Measurements from ENCODE around the gene NUP93. TPM values are rescaled to one million over a fixed set of nuclear protein-coding genes. Genes with fewer than 3 reads are reported as not detected.
"Not testable (repeated sequence)": the region's sequence is repeated elsewhere in the genome, so short reads cannot be mapped to it uniquely, and the experiment has no call there.

NUP93 gene
- total and polyA plus RNA-seq, 11 donors, result 21.8 to 49.0 (median 27.8) TPM

DNA sequence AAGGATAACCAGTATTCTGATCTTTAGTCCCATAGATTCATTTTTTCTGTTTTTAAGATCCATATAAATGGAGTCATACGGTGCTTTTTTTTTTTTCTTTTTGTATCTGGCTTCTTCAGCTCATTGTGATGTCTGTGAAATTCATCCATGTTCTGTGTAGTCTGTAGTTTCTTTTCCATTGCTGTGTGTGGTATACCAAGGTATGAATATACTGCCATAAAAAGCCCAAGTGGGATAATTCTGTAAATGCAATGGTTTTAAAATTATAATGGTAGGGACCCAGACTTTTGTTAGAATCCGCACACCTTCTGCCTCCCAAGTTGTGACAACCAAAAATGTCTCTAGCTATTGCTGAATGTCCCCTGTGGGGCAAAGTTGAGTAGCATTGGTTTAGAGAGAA, 7.6 kb downstream of the NUP93 start:
- no peak for DNase-seq
- WGBS, 4 donors, result 90 to 98% (median 94%) methylated on average over 2 of the region's 2 CpGs
- Histone ChIP-seq H3K27ac (no peak overlapping the region), H3K36me3 (no peaks in the 10 kb centered on the region), H3K27me3 (no peaks in the 10 kb centered on the region), H3K4me3 (no peak overlapping the region), H3K4me1 (peaks cover 0 to 31% (median 0%) of the 10 kb centered on the region in 12 donors), H3K9me3 (no peaks in the 10 kb centered on the region)
- intact Hi-C loops (cut with DNase I), result no loop called here
- TF ChIP-seq POLR2A (IDR thresholded peaks at IDR 0.05), result no peak
- ATAC-seq, result no peak

DNA sequence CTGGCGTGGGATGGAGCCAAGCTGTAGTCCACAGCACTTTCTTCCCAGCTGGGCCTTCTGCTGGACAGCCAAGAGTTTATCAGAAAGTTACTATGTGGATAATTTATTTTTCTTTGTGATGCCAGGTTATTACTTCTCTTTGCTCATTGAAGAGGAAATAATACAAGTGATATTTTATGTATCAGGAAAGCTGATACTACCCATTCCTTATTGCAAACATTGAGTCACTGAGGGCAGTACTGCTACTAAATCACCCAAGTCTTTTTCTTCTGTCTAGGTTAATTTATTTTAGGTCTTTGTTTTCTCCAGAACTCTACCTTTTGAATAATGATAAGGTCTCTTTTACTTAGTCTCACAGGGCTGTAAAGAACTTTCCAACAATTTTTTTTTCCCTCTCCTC, 8.3 kb downstream of the NUP93 start:
- H3K4me3 ChIP-seq, result no peak overlapping the region
- H3K9me3 ChIP-seq, result no peaks in the 10 kb centered on the region
- H3K27ac ChIP-seq, result no peak overlapping the region
- no peaks in the 10 kb centered on the region for H3K36me3 ChIP-seq
- 81 to 88% (median 83%) methylated on average over 1 of the region's 1 CpG for WGBS, 4 donors
- ATAC-seq (no peak), DNase-seq (no peak)
- intact Hi-C loops (cut with DNase I), result no loop called here
- H3K27me3 ChIP-seq, result no peaks in the 10 kb centered on the region
- H3K4me1 ChIP-seq, result peaks cover 0 to 31% (median 3%) of the 10 kb centered on the region in 12 donors
- TF ChIP-seq, protein P1, sequence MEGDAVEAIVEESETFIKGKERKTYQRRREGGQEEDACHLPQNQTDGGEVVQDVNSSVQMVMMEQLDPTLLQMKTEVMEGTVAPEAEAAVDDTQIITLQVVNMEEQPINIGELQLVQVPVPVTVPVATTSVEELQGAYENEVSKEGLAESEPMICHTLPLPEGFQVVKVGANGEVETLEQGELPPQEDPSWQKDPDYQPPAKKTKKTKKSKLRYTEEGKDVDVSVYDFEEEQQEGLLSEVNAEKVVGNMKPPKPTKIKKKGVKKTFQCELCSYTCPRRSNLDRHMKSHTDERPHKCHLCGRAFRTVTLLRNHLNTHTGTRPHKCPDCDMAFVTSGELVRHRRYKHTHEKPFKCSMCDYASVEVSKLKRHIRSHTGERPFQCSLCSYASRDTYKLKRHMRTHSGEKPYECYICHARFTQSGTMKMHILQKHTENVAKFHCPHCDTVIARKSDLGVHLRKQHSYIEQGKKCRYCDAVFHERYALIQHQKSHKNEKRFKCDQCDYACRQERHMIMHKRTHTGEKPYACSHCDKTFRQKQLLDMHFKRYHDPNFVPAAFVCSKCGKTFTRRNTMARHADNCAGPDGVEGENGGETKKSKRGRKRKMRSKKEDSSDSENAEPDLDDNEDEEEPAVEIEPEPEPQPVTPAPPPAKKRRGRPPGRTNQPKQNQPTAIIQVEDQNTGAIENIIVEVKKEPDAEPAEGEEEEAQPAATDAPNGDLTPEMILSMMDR (IDR thresholded peaks at IDR 0.05), result no peak

- H3K27me3 ChIP-seq; DNase-seq; H3K27ac ChIP-seq; H3K4me3 ChIP-seq; intact Hi-C loops (cut with DNase I); ATAC-seq; H3K9me3 ChIP-seq; H3K36me3 ChIP-seq: not testable (repeated sequence)
- 86 to 89% methylated on average over 13 of the region's 38 CpGs; no CpG with 5 or more reads in 2 of the 4 donors for WGBS, 4 donors
- peaks cover 0 to 42% (median 14%) of the 10 kb centered on the region in 12 donors for H3K4me1 ChIP-seq
Observed at GRCh38 chr16:56739378-56739777, 9.4 kb downstream of the NUP93 start.

GRCh38 chr16:56741399-56741798, 11.5 kb downstream of the NUP93 start:
- no peak for ATAC-seq
- 39 to 47% (median 44%) methylated on average over 2 of the region's 2 CpGs for WGBS, 4 donors
- TF ChIP-seq, protein P1 (IDR thresholded peaks at IDR 0.05), result no peak
- TF ChIP-seq POLR2A (IDR thresholded peaks at IDR 0.05), result no peak
- H3K4me1 ChIP-seq, result peaks cover 0 to 39% (median 27%) of the 10 kb centered on the region in 12 donors
- H3K4me3 ChIP-seq, result no peak overlapping the region
- peak overlapping the region in 1 of 12 donors; percentile 50 for H3K27ac ChIP-seq
- no peaks in the 10 kb centered on the region for H3K9me3 ChIP-seq
- no peak for DNase-seq
- no peaks in the 10 kb centered on the region for H3K27me3 ChIP-seq
- no peaks in the 10 kb centered on the region for H3K36me3 ChIP-seq
- intact Hi-C loops (cut with DNase I), result no loop called here

GRCh38 chr16:56742030-56742984, 12.4 kb downstream of the NUP93 start:
- no peak for ATAC-seq
- TF ChIP-seq POLR2A (IDR thresholded peaks at IDR 0.05), result no peak
- TF ChIP-seq, protein P1 (IDR thresholded peaks at IDR 0.05), result no peak
- H3K27ac ChIP-seq, result peak overlapping the region in 1 of 12 donors; percentile 50
- no peaks in the 10 kb centered on the region for H3K27me3 ChIP-seq
- H3K9me3 ChIP-seq, result no peaks in the 10 kb centered on the region
- no peaks in the 10 kb centered on the region for H3K36me3 ChIP-seq
- no peak overlapping the region for H3K4me3 ChIP-seq
- peaks cover 0 to 47% (median 34%) of the 10 kb centered on the region in 12 donors for H3K4me1 ChIP-seq
- intact Hi-C loops (cut with DNase I), result no loop called here
- WGBS, 4 donors, result 68 to 72% (median 70%) methylated on average over 5 of the region's 5 CpGs
- no peak for DNase-seq
